PC-3 (cell line): Measurements from ENCODE around the gene ZDHHC13. TPM values are rescaled to one million over a fixed set of nuclear protein-coding genes. Genes with fewer than 3 reads are reported as not detected.

ENCODE experiments used
- ATAC-seq: fragments of 200-7000 bp; cut with Tn5 transposase; 2 replicates; pipeline ENCODE4 v1.9.1; 2020; ENCODE audit warnings: mild to moderate bottlenecking, moderate library complexity
- BruUV-seq: library from RNA; stranded (reverse); fragments of 400-500 nt; replicated peaks from 2 replicates; lab custom pipeline; 2021; lab: Mats Ljungman, UMichigan
- CTCF ChIA-PET: fragments of 300-600 bp; sonication (Branson Sonifier 250); formaldehyde crosslinking; loops from one replicate; lab custom pipeline; 2022; ENCODE audit warnings: antibody characterized with exemption; lab: Charles Lee
- POLR2A ChIA-PET: fragments of 300-600 bp; sonication (Branson Sonifier 250); formaldehyde crosslinking; loops from one replicate; lab custom pipeline; 2022; ENCODE audit warnings: antibody characterized with exemption; ENCODE audit not compliant: unreplicated experiment; lab: Charles Lee
- DNase-seq: peaks from one replicate; pipeline ENCODE4 v3.0.0-alpha.2; 2015
- H2AFZ ChIP-seq: fragments of 300-600 bp; sonication (generic); 2 replicates; pipeline ENCODE4 v1.6.0; 2016; ENCODE audit warnings: antibody characterized with exemption, low read length
- H3F3A ChIP-seq: fragments of 300-600 bp; sonication (generic); one replicate; pipeline ENCODE4 v1.6.0; 2017; ENCODE audit warnings: antibody characterized with exemption, low read length, control low read depth, mild to moderate bottlenecking; ENCODE audit not compliant: unreplicated experiment
- H3K27ac ChIP-seq: fragments of 300-600 bp; sonication (generic); 2 replicates; pipeline ENCODE4 v1.5.1; 2016; ENCODE audit warnings: mild to moderate bottlenecking, low read length
- H3K27me3 ChIP-seq: fragments of 300-600 bp; sonication (generic); 2 replicates; pipeline ENCODE4 v1.6.1; 2016; ENCODE audit warnings: low read length, mixed read lengths
- H3K36me3 ChIP-seq: fragments of 300-600 bp; sonication (generic); 2 replicates; pipeline ENCODE4 v1.6.1; 2016; ENCODE audit warnings: low read depth, mixed run types, low read length, mixed read lengths
- H3K4me1 ChIP-seq: fragments of 300-600 bp; sonication (generic); 2 replicates; pipeline ENCODE4 v1.5.1; 2016; ENCODE audit warnings: low read length; ENCODE audit not compliant: insufficient read depth
- H3K4me2 ChIP-seq: fragments of 300-600 bp; sonication (generic); 2 replicates; pipeline ENCODE4 v1.6.0; 2016; ENCODE audit warnings: low read length
- H3K4me3 ChIP-seq: fragments of 300-600 bp; sonication (generic); 2 replicates; pipeline ENCODE4 v1.5.1; 2016; ENCODE audit warnings: mild to moderate bottlenecking, low read length, mixed read lengths
- H3K79me2 ChIP-seq: fragments of 300-600 bp; sonication (generic); 2 replicates; pipeline ENCODE4 v1.6.1; 2017; ENCODE audit warnings: low read length, mixed read lengths
- H3K9ac ChIP-seq: fragments of 300-600 bp; sonication (generic); 2 replicates; pipeline ENCODE4 v1.6.0; 2016; ENCODE audit warnings: mild to moderate bottlenecking, low read length
- H3K9me2 ChIP-seq: fragments of 300-600 bp; sonication (generic); replicated peaks from 2 replicates; pipeline ENCODE4 v1.6.1; 2016; ENCODE audit warnings: mixed run types, low read length, mixed read lengths
- H3K9me3 ChIP-seq: fragments of 300-600 bp; sonication (generic); 2 replicates; pipeline ENCODE4 v1.6.1; 2016; ENCODE audit warnings: low read length, mixed read lengths
- H4K20me1 ChIP-seq: fragments of 300-600 bp; sonication (generic); 2 replicates; pipeline ENCODE4 v1.6.1; 2016; ENCODE audit warnings: low read length, mixed read lengths
- CTCF ChIP-seq: fragments of 300-600 bp; sonication (generic); conservative IDR thresholded peaks from 2 replicates; pipeline ENCODE4 v1.5.1; 2017; ENCODE audit warnings: antibody characterized with exemption, low read depth, mild to moderate bottlenecking, low read length
- EZH2 ChIP-seq: fragments of 300-600 bp; sonication (generic); IDR thresholded peaks from one replicate; pipeline ENCODE4 v1.6.1; 2017; ENCODE audit warnings: antibody characterized with exemption, mild to moderate bottlenecking, low read length; ENCODE audit not compliant: unreplicated experiment
- EZH2phosphoT487 ChIP-seq: fragments of 300-600 bp; sonication (generic); IDR thresholded peaks from 2 replicates; pipeline ENCODE4 v1.6.1; 2018; ENCODE audit warnings: mild to moderate bottlenecking, antibody characterized with exemption, low read length, borderline replicate concordance
- intact Hi-C: fragments of 100-400 bp; cut with micrococcal nuclease; formaldehyde crosslinking; loops from 2 replicates; pipeline ENCODE4 v1.9.0; 2023
- total RNA-seq: library from RNA; depleted of rRNA; stranded (reverse); fragments of >200 nt; gene quantifications from 2 replicates; pipeline ENCODE4 v1.2.3, GENCODE V29; 2014

Gene ZDHHC13
- total RNA-seq, 1 experiment from 2014 or later = 21.2 TPM

- no TSS peak for BruUV-seq
- no peak for DNase-seq
- H2AFZ ChIP-seq = no peak overlapping the region
- H3K27me3 ChIP-seq = no peaks in the 10 kb centered on the region
- H3K9me3 ChIP-seq = no peaks in the 10 kb centered on the region
- H3K4me3 ChIP-seq = no peak overlapping the region
- H3K27ac ChIP-seq = no peak overlapping the region
- no peaks in the 10 kb centered on the region for H3K79me2 ChIP-seq
- ChIA-PET POLR2A (interaction anchor here (0.7 kb wide), 1 partner anchor 1999 kb away, joined by 3 read pairs; no protein-coding TSS in a partner anchor), CTCF (no interaction called here)
- no peak overlapping the region for H3K9ac ChIP-seq
- H4K20me1 ChIP-seq = no peaks in the 10 kb centered on the region
- no peaks in the 10 kb centered on the region for H3F3A ChIP-seq
- peak; percentile 29; the same call in 1 of the 2 replicates for ATAC-seq
- no peaks in the 10 kb centered on the region for H3K36me3 ChIP-seq
- H3K4me2 ChIP-seq = no peak overlapping the region
- intact Hi-C loops = no loop called here
- peaks cover 9% of the 10 kb centered on the region; the same call in 1 of the 2 replicates for H3K4me1 ChIP-seq
- no peaks in the 10 kb centered on the region for H3K9me2 ChIP-seq
- no peak for TF ChIP-seq CTCF
- no peak for TF ChIP-seq EZH2
- TF ChIP-seq EZH2phosphoT487 = no peak
These were observed 99.9 kb downstream of the ZDHHC13 start for GRCh38 chr11:19216709-19217374.

- H3F3A ChIP-seq = no peaks in the 10 kb centered on the region
- no peaks in the 10 kb centered on the region for H4K20me1 ChIP-seq
- H3K9me2 ChIP-seq = no peaks in the 10 kb centered on the region
- no peak overlapping the region for H3K4me2 ChIP-seq
- H3K79me2 ChIP-seq = no peaks in the 10 kb centered on the region
- POLR2A ChIA-PET = no interaction called here
- intact Hi-C loops = loop anchor here (2.0 kb wide), 1 partner anchor 15 kb away; no protein-coding TSS in a partner anchor
- H3K27me3 ChIP-seq = no peaks in the 10 kb centered on the region
- DNase-seq = no peak
- CTCF ChIA-PET = no interaction called here
- TF ChIP-seq EZH2 (no peak), CTCF (no peak), EZH2phosphoT487 (no peak)
- no peak overlapping the region for H2AFZ ChIP-seq
- no TSS peak for BruUV-seq
- ATAC-seq = no peak
- H3K9me3 ChIP-seq = no peaks in the 10 kb centered on the region
- H3K9ac ChIP-seq = no peak overlapping the region
- 0 out of 2 replicates have a peak, but pooled peaks cover 5% of the 10 kb centered on the region for H3K36me3 ChIP-seq
- H3K4me3 ChIP-seq = no peak overlapping the region
- H3K4me1 ChIP-seq = peaks cover 9% of the 10 kb centered on the region; the same call in 1 of the 2 replicates
- no peak overlapping the region for H3K27ac ChIP-seq
These were observed 101.2 kb downstream of the ZDHHC13 start for GRCh38 chr11:19218216-19218615.
